GM18868 (cell line): ENCODE data around the gene CDT1.

Source experiments
- ATAC-seq: cut with Tn5 transposase; IDR thresholded peaks from one replicate; pipeline ENCODE4 v1.9.1; 2021; ENCODE audit warnings: mild to moderate bottlenecking, moderate library complexity; ENCODE audit not compliant: unreplicated experiment

The CDT1 gene

DNA sequence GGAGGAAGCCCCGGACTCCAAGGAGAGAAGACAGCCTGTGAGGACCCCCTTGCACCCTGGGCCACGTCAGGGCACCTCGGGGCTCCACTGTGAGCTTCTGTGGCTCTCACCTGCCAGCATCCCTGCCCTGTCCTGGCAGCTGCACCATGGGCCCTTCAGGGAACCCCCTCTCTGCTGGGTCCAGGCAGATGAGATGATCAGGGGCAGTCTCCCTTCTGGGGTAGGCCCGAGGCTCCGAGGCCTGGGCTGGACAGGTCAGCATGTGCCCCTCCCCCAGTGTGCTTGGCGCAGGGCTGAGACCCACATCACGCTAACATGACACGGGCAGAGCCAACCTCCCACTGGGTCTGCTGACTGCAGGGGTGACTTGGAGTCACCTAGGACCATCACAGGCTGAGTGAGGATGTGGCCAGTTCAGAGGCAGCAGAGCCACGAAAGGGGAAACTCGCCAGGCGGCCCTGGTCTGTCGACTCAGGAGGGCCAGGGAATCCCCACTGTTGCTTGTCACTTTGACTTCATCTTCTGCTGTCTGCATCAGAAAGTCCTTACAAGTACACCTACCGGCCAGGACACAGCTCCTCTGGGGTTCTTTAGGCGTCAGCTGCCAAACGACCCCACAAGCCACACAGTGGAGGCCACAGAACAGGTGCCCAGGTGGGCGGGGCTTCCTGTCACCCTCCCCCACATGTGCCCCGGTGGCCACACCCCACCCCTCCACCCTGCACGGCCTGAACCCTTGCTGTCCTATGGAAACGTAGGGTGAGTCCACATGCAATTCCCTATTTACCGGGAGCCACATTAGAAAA, 50.9 kb downstream of the CDT1 start:
- no peak for ATAC-seq

DNA sequence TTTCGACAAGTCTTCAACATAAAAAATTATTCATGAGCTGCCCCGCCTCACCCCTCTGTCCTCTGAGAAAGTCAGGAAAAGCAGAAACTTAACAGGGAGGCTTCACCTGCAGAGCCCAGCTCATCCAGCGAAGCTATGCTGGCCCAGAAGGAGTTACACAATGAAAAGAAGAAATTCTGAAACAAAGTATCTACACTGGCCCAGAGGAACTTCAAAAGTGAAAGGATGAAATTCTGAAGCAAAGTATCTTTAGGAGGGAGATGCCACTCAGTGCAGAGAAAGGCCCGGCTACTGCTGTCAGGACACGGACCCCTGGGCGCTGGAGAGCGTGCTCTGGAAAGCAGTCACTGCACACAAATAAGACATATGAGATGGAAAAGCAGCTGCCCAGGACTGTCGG, 51.6 kb downstream of the CDT1 start:
- ATAC-seq, result no peak

DNA sequence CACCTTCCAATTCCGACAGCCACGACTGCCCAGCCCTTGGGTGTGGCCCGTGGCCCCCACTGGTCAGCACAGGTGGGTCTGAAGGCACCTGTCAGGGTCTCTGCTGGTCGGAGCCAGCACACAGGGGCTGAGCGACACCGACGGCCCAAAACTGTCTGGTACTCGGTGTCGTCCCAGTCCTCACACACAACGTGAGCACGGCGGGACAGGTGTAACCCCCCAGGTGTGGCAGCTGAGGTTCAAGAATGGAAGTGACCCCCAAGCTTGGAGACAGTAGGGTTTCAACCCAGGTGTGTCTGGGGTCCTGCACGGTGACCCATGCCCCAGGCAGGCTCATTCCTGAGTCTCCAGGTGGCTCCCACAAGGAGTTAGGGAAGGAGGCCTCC, 52.1 kb downstream of the CDT1 start:
- ATAC-seq, result no peak

DNA sequence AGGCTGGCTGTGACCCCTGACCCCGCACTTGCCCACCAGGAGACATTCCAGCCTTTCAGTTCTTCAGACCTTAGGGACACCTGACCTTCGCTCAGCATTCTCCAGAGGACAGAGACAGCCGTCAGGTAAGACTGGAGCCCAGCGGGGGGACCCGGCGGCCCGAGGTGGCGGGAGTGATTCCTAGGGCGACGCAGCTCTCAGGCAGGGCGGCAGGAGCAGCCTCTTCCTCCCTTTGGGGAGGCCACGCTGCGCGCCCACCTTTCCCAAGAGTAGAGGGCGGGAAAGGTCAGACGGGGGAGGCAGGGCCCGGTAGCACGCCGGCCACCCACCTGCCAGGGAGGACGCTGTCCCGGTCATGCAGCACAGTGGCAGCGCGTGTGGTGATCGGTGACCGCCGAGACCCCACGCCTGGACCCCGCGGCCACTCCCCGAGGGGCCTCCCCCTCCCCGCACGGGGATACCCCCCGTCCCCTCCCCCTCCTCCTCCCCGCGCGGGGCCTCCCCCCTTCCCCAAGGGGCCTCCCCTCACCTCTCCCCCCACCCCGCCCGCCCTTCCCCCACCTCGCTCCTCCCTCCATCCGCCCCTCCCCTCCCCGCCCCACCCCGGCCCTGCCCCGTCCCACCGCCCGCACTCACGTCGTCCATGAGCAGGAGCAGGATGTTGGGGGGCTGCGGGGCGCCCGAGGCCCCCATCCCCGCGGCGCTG, 52.7 kb downstream of the CDT1 start:
- no peak for ATAC-seq

DNA sequence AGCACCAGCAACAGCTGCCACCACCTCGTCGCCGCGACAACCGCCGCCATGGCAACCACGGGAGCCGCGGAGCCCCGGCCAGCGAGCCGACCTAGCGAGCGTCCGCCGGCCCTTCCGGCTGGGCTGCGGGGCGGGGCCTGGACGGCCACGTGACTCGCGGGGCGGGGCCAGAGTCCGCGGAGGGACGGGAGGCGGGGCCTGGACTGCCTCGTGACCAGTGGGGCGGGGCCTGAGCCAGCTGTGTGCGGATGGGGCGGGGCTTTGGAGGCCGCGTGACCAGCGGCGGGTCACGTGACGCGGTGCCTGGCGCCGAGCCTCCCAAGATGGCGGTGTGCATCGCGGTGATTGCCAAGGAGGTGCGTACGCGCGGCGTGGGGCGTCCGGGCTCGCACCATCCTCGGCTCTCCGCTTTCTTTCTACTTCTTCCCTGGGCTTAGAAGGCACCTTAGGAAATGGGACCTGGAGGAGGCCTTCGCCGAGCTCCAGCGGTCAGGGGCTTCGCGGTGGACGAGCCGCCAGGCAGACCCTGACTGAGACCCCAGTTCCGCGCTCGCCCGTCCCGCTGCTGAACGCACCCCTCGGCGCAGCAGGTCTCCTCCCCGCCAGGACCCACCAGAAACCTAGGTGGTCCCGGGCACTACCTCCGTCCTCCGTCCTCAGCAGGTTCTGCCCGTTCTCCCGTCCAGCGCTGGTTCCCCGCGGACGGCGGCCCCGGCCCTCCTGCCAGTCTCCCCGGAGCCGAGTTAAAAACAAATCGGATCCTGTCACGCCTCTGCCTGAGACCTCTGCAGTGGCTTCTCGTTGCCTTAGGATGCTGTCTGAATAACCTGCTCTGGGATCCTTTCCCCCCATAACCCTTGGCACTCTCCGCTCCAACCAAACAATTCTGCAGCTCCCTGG, 53.5 kb downstream of the CDT1 start, which contains the start of the genes GALNS and TRAPPC2L:
GALNS (minus strand) TSS at position 120 of the 900 bp plus-strand sequence; CDS start at position 50, 70 bp downstream.
TRAPPC2L (plus strand) TSS at position 300 of the 900 bp plus-strand sequence; CDS start at position 324, 24 bp downstream.
- peak; percentile 76 for ATAC-seq

DNA sequence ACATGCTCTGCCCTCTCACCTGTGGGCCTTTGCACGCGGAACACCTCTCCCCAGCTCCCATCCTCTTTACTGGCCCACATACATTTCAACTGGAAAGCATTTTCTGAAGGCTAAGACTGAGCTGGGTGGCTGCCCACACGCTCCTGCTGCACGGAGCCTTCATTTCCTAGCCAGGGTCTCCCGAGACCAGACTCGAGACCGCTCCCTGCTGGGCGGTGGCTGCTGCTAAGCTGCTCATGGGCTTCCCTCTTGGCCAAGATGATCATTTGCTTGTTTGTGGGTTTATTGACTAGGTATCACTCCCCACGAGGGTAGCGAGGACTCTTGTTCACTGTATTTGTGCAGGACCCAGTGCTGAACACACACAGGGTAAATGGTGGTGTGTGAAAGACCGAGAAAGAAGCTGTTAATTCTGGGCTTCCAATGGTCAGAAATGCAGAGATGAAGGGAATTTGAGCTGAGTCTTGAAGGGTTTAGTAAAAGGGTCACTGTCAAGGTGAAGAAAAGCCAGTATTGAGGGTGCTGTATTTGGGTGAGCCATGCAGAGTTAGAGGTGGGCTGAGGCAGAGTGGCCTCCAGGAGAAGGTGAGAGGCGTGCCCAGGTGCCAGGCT, 54.2 kb downstream of the CDT1 start:
- peak; percentile 43 for ATAC-seq
